M059J (cell line): ENCODE data around the gene AQP3. TPM values are rescaled to one million over a fixed set of nuclear protein-coding genes. Genes with fewer than 3 reads are reported as not detected.
A peak's percentile ranks its signal among the peaks of the same experiment; 100 is the strongest.
"Not testable (repeated sequence)": the region's sequence is repeated elsewhere in the genome, so short reads cannot be mapped to it uniquely, and the experiment has no call there.

ENCODE experiments used
- DNase-seq: peaks from one replicate; pipeline ENCODE4 v3.0.0-alpha.2; 2012; ENCODE audit warnings: low read depth
- total RNA-seq: library from RNA; depleted of rRNA; stranded (reverse); fragments of >200 nt; shearing (Covaris generic); gene quantifications from 2 replicates; pipeline ENCODE4 v1.2.3, GENCODE V29; 2014; rRNA removed

AQP3 gene
- total RNA-seq, 1 experiment from 2014 or later = 1.1 TPM

DNA sequence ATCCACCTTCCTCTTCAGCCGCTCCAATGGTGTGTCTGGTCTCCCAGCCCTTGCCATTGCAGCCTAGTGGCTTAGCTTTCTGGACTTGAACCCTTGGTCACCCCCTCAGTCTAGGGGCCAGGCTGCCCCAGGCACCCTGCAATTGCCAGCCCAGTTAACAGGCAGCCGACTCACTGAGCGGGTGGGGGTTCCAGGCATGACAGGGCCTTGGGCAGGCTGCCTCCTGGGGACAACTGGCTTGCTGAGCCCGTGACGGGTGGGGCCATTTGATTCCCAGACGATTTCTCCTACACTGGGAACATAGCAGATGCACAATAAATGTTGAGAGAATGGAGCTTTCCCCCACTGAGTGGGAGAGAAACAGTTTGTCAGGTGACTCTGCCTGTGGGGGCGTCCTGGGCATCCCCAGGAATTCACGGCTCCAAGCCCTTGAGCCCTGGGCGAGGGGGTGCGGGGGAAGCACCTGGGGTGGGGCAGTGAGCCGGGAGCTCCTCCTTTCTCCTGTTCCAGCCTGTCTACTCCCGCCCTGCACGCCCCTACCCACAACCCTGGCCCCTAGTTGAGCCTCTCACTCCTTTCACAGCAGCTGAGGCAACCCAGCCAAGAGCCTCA is 32.4 kb downstream of the AQP3 start:
- DNase-seq = no peak

DNA sequence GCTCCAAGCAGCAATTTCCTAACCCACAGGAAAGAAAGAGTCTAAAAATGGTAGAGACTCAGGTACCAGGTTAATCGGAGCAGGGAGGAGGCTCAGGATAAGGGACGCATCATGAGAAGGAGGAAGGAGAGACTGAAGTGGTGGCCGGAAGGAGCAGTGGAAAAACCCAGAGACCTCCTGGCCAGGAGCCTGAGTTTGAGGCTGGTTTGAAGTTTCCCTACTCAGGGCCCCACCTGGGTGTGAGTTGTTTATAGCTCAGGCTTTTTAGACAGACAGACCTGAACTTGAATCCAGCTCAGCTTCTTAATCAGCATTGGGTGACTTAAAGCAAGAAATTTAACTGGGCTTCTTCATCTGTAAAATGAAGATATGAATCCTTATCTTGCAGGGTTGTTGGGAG is 33.1 kb downstream of the AQP3 start:
- no peak for DNase-seq

DNA sequence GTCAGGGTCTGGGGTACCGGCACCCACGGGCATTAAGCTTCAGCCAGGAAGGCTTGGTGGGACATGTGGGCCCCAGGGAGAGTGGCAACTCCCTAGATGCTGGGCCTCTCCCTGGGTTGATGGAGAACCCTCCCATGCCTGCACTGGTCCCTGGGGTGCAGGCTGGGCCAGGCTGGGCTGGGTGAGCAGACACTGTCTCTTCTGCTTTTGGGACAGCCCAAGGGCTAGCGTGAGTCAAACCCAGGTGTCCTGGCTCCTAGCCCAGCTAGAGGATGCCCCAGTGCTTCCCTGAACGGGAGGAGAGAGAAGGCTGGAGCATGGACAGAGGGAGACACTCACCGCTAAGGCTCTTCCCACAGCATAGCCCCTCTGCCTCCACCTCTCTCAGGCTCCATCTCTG is 39.3 kb downstream of the AQP3 start:
- peak; percentile 27 for DNase-seq

GRCh38 chr9:33407061-33407460 is 40.3 kb downstream of the AQP3 start:
- DNase-seq = no peak

- DNase-seq = no peak
Measured at GRCh38 chr9:33404788-33405362, 42.5 kb downstream of the AQP3 start.

GRCh38 chr9:33403941-33404787 is 43.2 kb downstream of the AQP3 start:
- no peak for DNase-seq

- DNase-seq = not testable (repeated sequence)
Measured at GRCh38 chr9:33402371-33402770, 45.0 kb downstream of the AQP3 start, which contains the start of gene AQP7. Gene AQP7 (minus strand): TSS chr9:33402568. CDS start chr9:33401262, 1,306 bp downstream.

- DNase-seq = not testable (repeated sequence)
Measured at GRCh38 chr9:33401809-33402208, 45.6 kb downstream of the AQP3 start.

GRCh38 chr9:33399047-33399446 is 48.3 kb downstream of the AQP3 start:
- DNase-seq = peak; percentile 45

DNA sequence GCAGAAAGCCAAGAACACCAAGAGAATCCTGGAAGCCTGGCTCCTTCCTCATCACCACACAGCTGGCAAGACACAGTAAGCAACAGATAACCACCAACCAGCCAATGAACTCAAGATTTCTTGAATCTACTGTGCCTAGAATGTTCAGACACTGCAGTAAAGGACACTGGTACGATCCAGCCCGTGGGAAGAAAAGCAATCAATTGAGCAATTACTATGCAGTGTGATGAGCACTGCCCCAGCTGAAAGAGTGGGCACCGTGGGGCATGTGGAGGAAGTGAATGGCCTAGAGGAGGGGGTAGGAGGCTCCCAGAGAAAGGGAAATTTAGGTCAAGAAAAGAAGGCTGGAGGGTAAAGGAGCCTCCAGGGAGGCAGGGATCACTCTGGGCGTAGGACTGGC is 49.6 kb downstream of the AQP3 start:
- not testable (repeated sequence) for DNase-seq

DNA sequence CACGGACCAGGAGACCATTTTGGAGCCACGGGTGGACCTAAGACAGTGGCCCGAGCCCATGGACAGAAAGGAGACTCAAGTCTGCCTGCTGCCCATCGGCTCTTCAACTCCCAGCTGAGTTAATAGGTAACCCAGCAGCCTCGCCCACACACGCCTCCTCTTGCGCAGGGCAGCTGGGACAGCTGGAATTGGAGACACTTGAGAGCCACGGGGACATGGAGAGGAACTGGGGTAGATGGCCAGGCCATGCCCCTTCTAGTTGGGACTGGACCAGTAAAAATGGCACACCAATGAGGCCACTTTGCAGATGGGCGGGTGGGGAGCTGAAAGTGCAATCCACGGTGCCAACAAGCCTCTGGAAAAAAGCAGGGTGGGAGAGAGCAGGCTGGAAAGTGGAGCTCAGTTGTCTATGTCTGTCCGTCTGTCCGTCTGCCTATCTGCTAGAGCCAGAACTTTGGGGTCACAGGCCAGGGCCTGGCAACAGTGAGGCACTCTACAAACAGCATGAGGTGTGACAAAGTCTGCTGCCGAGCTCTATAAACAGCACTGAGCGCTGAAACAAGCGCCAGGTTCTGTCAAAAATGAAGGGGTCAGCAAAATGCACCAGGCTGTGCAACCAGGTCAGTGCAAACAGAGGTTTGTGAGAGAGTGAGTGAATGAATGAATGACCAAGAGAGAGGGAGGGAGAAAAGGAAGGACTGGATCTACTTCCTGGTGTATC is 52.1 kb downstream of the AQP3 start:
- DNase-seq = not testable (repeated sequence)

- not testable (repeated sequence) for DNase-seq
Measured at GRCh38 chr9:33393986-33394385, 53.4 kb downstream of the AQP3 start.

DNA sequence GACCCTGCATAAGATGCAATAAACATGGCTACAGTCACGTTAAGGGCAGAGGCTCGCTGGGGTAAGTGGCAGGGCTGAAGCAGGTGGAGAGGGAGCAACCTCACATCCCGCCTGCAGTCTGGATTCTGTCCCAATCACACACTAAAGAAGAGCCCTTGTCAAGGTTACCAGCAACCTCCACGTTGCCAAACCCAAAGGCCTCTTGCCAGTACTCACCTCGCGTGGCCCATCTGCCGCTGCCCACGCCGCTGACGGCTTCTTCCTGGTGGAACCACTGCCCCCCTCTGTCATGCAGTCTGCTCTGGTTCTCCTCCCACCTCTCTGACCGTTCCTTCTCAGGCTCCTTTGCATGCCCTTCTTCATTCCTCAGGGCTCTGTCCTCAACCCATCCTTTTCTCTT is 53.8 kb downstream of the AQP3 start:
- DNase-seq = no peak

- DNase-seq = peak; percentile 24
Measured at GRCh38 chr9:33392591-33393021, 54.8 kb downstream of the AQP3 start.

Other genes starting within 250 kb of the AQP3 start
- gene SPINK4, start 207.4 kb downstream of the AQP3 start, total RNA-seq = not detected in 2 replicates
- 60.1 and 72.0 TPM in 2 replicates for gene BAG1, start 182.9 kb downstream of the AQP3 start, total RNA-seq
- 217 and 248 TPM in 2 replicates for gene CHMP5, start 182.5 kb downstream of the AQP3 start, total RNA-seq
- gene NFX1, start 157.1 kb downstream of the AQP3 start, total RNA-seq = 21.4 and 24.5 TPM in 2 replicates
- gene AQP7, start 45.0 kb downstream of the AQP3 start, total RNA-seq = 0.17 TPM in 1 of 2 replicates, not detected in the other
- 30.2 and 39.3 TPM in 2 replicates for gene NOL6, start 26.3 kb upstream of the AQP3 start, total RNA-seq
- gene ANKRD18B, start 76.7 kb upstream of the AQP3 start, total RNA-seq = 0.42 TPM in 1 of 2 replicates, not detected in the other